GM20000 (cell line): ENCODE results near the gene CLIC1.

ENCODE experiments used
- DNase-seq: peaks from one replicate; pipeline ENCODE4 v3.0.0; 2012; ENCODE audit warnings: low spot score
- CTCF ChIP-seq: IDR thresholded peaks from 2 replicates; pipeline ENCODE4 v1.5.1; 2012; ENCODE audit warnings: mild to moderate bottlenecking, control low read depth; ENCODE audit errors: extremely low read depth, missing control alignments

CLIC1 gene

GRCh38 chr6:31702405-31702818 is 33.9 kb downstream of the CLIC1 start:
- TF ChIP-seq CTCF, result no peak
- DNase-seq, result peak; percentile 42

GRCh38 chr6:31701666-31702404 is 34.5 kb downstream of the CLIC1 start:
- DNase-seq, result no peak

DNA sequence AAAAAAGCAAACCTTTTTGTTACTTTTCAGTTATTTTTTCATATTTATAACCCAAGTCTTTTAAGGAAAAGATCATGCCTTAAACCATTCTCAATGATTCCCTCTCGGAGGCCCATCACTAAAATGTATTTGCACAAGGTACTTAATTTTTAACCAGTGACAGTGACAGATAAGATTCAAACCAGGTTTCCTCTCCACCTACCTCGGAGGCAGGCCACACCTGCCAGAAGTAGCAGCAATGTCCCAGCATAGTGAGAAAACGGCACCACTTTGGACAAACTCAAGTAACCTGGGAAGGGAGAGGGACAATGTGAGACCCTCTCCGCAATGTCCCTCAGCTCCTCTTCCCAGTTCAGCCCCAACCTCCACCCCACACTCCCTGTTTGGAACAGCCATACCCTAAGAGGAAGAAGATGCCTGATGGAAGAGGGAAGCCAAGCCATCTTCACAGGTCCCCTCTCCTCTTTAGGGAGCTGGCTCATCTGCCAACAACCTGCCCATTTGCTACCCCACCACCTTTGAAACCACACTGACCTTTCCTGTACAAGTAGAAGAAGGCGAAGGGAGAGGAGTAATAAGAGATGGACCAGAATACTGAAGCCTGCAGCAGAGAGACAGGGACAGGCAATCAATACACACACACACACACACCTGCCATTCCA is 35.5 kb downstream of the CLIC1 start:
- DNase-seq, result no peak
- no peak for TF ChIP-seq CTCF

More at GRCh38 chr6:31701666-31702404, 34.5 kb downstream of the CLIC1 start:
- no peak for TF ChIP-seq CTCF

GRCh38 chr6:31697555-31697954 is 38.8 kb downstream of the CLIC1 start:
- TF ChIP-seq CTCF, result no peak
- DNase-seq, result no peak

DNA sequence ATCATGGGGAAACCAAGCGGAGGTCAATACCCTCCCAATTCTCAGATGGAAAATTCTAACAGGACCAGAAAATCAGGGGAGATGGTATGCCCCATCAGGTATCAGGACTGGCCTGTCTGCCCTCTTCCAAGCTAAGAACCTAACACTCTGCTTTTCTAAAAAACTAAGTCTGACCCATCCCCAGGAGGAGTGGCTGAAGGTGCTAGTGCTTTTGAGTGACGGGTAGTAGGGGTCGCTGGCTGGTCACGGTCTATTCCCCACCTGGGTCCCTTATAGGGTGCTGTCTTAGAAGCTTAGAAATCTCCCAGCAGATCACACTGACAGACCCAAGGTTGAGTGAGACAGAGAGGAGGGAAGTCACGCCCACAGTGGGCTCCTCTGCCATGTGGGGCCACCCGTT is 42.8 kb downstream of the CLIC1 start:
- no peak for DNase-seq
- TF ChIP-seq CTCF, result no peak

- no peak for DNase-seq
- TF ChIP-seq CTCF, result no peak
Observed at GRCh38 chr6:31692886-31693285, 43.4 kb downstream of the CLIC1 start.

GRCh38 chr6:31692353-31692752 is 44.0 kb downstream of the CLIC1 start:
- DNase-seq, result no peak
- TF ChIP-seq CTCF, result no peak
